K562 (cell line): ENCODE measurements around the gene SSBP2. TPM values are rescaled to one million over a fixed set of nuclear protein-coding genes. Genes with fewer than 3 reads are reported as not detected.

ENCODE experiments used
- BCOR ChIP-seq: fragments of 450-650 bp; IDR thresholded peaks from 2 replicates; pipeline ENCODE4 v1.6.1; 2016
- DACH1 ChIP-seq: fragments of 450-650 bp; IDR thresholded peaks from 2 replicates; pipeline ENCODE4 v1.6.1; 2018; ENCODE audit not compliant: partially characterized antibody
- DPF2 ChIP-seq: fragments of 450-650 bp; IDR thresholded peaks from 2 replicates; pipeline ENCODE4 v1.6.1; 2016
- GTF2B ChIP-seq: IDR thresholded peaks from 2 replicates; pipeline ENCODE4 v1.6.1; 2011; ENCODE audit not compliant: insufficient read length; ENCODE audit errors: extremely low read depth
- MLLT1 ChIP-seq, 2 experiments: fragments of 450-650 bp; IDR thresholded peaks; 2 replicates each; pipeline ENCODE4 v1.6.1; 2016
- NFRKB ChIP-seq: fragments of 450-650 bp; IDR thresholded peaks from 2 replicates; pipeline ENCODE4 v1.6.1; 2016; ENCODE audit warnings: low read depth
- NR2C1 ChIP-seq, 2 experiments: fragments of 450-650 bp; IDR thresholded peaks; 2 replicates each; pipeline ENCODE4 v1.6.1; 2017; ENCODE audit warnings: mild to moderate bottlenecking in 2 of 2, antibody characterized with exemption in 1 of 2, inconsistent platforms in 1 of 2, missing compliant biosample characterization in 1 of 2, missing genetic modification characterization in 1 of 2
- NR2C2 ChIP-seq, 2 experiments: fragments of 200-800 bp in 1 of 2; sonication (Bioruptor generic) in 1 of 2; sonication (generic) in 1 of 2; formaldehyde crosslinking in 1 of 2; IDR thresholded peaks; 2 replicates each; pipeline versions ENCODE4 v1.6.1 to v1.8.0; 2016 to 2022; ENCODE audit warnings: mild to moderate bottlenecking in 1 of 2, missing compliant biosample characterization in 1 of 2, missing genetic modification characterization in 1 of 2, missing genetic modification reagents in 1 of 2
- PCBP2 ChIP-seq: fragments of 200-400 bp; formaldehyde crosslinking; IDR thresholded peaks from 2 replicates; pipeline ENCODE4 v1.6.1; 2018; ENCODE audit warnings: low read length, low read depth, mild to moderate bottlenecking, moderate library complexity; ENCODE audit not compliant: poor library complexity, severe bottlenecking
- POLR3A ChIP-seq: IDR thresholded peaks from 2 replicates; pipeline ENCODE4 v1.6.1; 2011; ENCODE audit warnings: borderline replicate concordance, mild to moderate bottlenecking, moderate library complexity; ENCODE audit not compliant: insufficient read length, insufficient read depth; ENCODE audit errors: extremely low read depth
- RBFOX2 ChIP-seq: fragments of 200-400 bp; formaldehyde crosslinking; IDR thresholded peaks from 2 replicates; pipeline ENCODE4 v1.6.1; 2017; ENCODE audit warnings: low read depth, mild to moderate bottlenecking, low read length, moderate library complexity
- ZNF57 ChIP-seq: fragments of 450-650 bp; formaldehyde crosslinking; IDR thresholded peaks from 2 replicates; pipeline ENCODE4 v1.4.0; 2020; ENCODE audit warnings: mild to moderate bottlenecking, moderate library complexity
- polyA plus RNA-seq, 8 experiments: library from polyadenylated mRNA; depleted of rRNA in 4 of 8; stranded (reverse) in 5 of 8; unstranded in 3 of 8; fragments of >200 nt; fragmentation: Nextera tagmentation in 2 of 8; fragmentation: Illumina TruSeq in 1 of 8; extraction: Ambion mirVana in 2 of 8; extraction: Trizol in 1 of 8; gene quantifications; 2 replicates each; pipeline versions ENCODE4 v1.2.1 to v1.2.3, GENCODE V29; 2011 to 2014; ENCODE audit warnings: inconsistent platforms in 1 of 8, missing spikeins in 1 of 8
- total RNA-seq, 7 experiments: library from RNA; depleted of rRNA in 6 of 7; stranded (reverse); fragments of >200 nt in 6 of 7; fragmentation: Illumina TruSeq in 2 of 7; extraction: Trizol in 2 of 7; gene quantifications; 2 replicates each; pipeline versions ENCODE4 v1.2.1 to v1.2.3, GENCODE V29; 2011 to 2021; ENCODE audit warnings: low replicate concordance in 1 of 7
- TF ChIP-seq, protein P1 (sequence below): fragments of 450-650 bp; formaldehyde crosslinking; IDR thresholded peaks from 2 replicates; pipeline ENCODE4 v1.4.0; 2020; ENCODE audit warnings: mild to moderate bottlenecking, moderate library complexity
- TF ChIP-seq, protein P2 (sequence below), 3 experiments: IDR thresholded peaks in 2 of 3; conservative IDR thresholded peaks in 1 of 3; 2 replicates each; pipeline ENCODE4 v1.5.1; 2011 to 2012; ENCODE audit warnings: low read length in 3 of 3, mild to moderate bottlenecking in 3 of 3, control low read depth in 2 of 3, improper control_type of control experiment in 1 of 3, inconsistent platforms in 1 of 3, low read depth in 1 of 3, mixed read lengths in 1 of 3, moderate library complexity in 1 of 3; ENCODE audit not compliant: insufficient read depth in 2 of 3
- TF ChIP-seq, protein P3 (sequence below): fragments of 450-650 bp; IDR thresholded peaks from 2 replicates; pipeline ENCODE4 v1.6.1; 2016; ENCODE audit warnings: borderline replicate concordance

The SSBP2 gene
- total and polyA plus RNA-seq, 9 of the 15 experiments (the other 6 are each of a cell fraction or from before 2014, with no cell fraction given), result 22.3 to 133 (median 42.1) TPM

DNA sequence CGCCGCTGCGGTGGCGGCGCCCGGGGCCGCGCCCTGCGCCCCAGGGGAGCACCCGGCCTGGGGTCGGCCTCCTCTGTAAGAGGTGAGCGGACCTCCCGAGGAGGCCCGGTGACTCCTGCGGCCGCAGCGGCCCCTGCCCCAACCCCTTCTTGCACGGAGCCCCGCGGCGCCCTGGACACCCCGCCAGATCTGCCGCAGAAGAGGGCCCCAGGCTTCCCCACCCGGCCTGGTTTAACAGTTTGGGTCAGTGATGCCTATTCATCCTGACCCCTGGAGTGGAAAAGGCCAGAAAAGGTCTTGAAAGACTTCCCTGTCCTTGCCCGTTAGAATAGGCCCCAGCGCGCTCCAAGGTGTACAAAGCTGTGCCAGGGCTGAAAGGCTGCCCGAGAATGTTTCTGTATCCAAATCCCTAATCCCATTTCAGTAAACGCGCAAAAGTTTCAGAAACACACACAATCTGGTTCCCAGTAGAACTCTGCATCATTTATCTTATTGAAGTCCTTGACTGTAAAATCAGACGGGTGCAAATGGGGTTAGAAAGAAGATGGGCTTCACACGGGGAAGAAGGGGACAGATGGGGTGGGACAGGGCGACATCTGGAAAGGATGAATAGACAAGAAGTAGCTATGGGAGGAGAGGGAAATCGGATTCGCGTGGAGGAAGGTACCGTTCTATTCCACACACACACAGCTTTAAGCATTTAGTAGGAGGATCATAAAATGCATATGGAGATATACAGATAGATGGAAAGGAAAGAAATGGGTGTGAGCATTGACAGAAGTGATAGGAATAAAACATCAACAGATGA lies 1.1 kb upstream of the SSBP2 start (continued):
- TF ChIP-seq NFRKB (0 out of 2 replicates have a peak, but pooled peaks have one; percentile 43), RBFOX2 (peak; percentile 80), POLR3A (no peak), MLLT1 (IDR thresholded peaks at IDR 0.05) (peak in 1 of 2 experiments; percentile 66; a peak in 2 of 4 replicates), NR2C2 (CRISPR knock-in tag; IDR thresholded peaks at IDR 0.05) (no peak), NR2C2 (tag; IDR thresholded peaks at IDR 0.05) (peak; percentile 44; the same call in 1 of the 2 replicates), ZNF57 (0 out of 2 replicates have a peak, but pooled peaks have one; percentile 40), NR2C1 (IDR thresholded peaks at IDR 0.05) (0 out of 2 replicates have a peak, but pooled peaks have one; percentile 13), NR2C1 (tag; IDR thresholded peaks at IDR 0.05) (no peak), PCBP2 (no peak), BCOR (peak; percentile 20; the same call in 1 of the 2 replicates), GTF2B (no peak), DACH1 (no peak), DPF2 (0 out of 2 replicates have a peak, but pooled peaks have one; percentile 26)
- TF ChIP-seq, protein P1, sequence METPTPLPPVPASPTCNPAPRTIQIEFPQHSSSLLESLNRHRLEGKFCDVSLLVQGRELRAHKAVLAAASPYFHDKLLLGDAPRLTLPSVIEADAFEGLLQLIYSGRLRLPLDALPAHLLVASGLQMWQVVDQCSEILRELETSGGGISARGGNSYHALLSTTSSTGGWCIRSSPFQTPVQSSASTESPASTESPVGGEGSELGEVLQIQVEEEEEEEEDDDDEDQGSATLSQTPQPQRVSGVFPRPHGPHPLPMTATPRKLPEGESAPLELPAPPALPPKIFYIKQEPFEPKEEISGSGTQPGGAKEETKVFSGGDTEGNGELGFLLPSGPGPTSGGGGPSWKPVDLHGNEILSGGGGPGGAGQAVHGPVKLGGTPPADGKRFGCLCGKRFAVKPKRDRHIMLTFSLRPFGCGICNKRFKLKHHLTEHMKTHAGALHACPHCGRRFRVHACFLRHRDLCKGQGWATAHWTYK (CRISPR knock-in tag), result no peak
- TF ChIP-seq, protein P2, sequence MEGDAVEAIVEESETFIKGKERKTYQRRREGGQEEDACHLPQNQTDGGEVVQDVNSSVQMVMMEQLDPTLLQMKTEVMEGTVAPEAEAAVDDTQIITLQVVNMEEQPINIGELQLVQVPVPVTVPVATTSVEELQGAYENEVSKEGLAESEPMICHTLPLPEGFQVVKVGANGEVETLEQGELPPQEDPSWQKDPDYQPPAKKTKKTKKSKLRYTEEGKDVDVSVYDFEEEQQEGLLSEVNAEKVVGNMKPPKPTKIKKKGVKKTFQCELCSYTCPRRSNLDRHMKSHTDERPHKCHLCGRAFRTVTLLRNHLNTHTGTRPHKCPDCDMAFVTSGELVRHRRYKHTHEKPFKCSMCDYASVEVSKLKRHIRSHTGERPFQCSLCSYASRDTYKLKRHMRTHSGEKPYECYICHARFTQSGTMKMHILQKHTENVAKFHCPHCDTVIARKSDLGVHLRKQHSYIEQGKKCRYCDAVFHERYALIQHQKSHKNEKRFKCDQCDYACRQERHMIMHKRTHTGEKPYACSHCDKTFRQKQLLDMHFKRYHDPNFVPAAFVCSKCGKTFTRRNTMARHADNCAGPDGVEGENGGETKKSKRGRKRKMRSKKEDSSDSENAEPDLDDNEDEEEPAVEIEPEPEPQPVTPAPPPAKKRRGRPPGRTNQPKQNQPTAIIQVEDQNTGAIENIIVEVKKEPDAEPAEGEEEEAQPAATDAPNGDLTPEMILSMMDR (IDR thresholded peaks at IDR 0.05 in 2 of 3, conservative IDR thresholded peaks at IDR 0.05 in 1 of 3; ENCODE audit: insufficient read depth in 2 of 3, low read depth in 1 of 3, low read length in 3 of 3), result no peak
- TF ChIP-seq, protein P3, sequence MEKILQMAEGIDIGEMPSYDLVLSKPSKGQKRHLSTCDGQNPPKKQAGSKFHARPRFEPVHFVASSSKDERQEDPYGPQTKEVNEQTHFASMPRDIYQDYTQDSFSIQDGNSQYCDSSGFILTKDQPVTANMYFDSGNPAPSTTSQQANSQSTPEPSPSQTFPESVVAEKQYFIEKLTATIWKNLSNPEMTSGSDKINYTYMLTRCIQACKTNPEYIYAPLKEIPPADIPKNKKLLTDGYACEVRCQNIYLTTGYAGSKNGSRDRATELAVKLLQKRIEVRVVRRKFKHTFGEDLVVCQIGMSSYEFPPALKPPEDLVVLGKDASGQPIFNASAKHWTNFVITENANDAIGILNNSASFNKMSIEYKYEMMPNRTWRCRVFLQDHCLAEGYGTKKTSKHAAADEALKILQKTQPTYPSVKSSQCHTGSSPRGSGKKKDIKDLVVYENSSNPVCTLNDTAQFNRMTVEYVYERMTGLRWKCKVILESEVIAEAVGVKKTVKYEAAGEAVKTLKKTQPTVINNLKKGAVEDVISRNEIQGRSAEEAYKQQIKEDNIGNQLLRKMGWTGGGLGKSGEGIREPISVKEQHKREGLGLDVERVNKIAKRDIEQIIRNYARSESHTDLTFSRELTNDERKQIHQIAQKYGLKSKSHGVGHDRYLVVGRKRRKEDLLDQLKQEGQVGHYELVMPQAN, result peak; percentile 45; the same call in 1 of the 2 replicates
